ENCODE results near the gene TNFRSF8. TPM values are rescaled to one million over a fixed set of nuclear protein-coding genes. Genes with fewer than 3 reads are reported as not detected.
"Not testable (repeated sequence)": the region's sequence is repeated elsewhere in the genome, so short reads cannot be mapped to it uniquely, and the experiment has no call there.

Gene TNFRSF8
- total and polyA plus RNA-seq, 10 donors = 1.3 to 7.6 (median 2.0) TPM

GRCh38 chr1:12038356-12039163, 24.5 kb upstream of the TNFRSF8 start:
- no peaks in the 10 kb centered on the region for H3K36me3 ChIP-seq
- H3K9me3 ChIP-seq = no peaks in the 10 kb centered on the region
- TF ChIP-seq POLR2AphosphoS5 (IDR thresholded peaks at IDR 0.05) (no peak), POLR2A (IDR thresholded peaks at IDR 0.05) (no peak), CTCF (IDR thresholded peaks at IDR 0.05 in 8 of 11, conservative IDR thresholded peaks at IDR 0.05 in 3 of 11) (no peak)
- 74 to 81% (median 79%) methylated on average over 16 to 17 of the region's 17 CpGs for WGBS, 5 donors
- no peaks in the 10 kb centered on the region for H3K27me3 ChIP-seq (replicated peaks in 1 of 7)
- H3K4me3 ChIP-seq = no peak overlapping the region
- DNase-seq = no peak
- H3K4me1 ChIP-seq = peaks cover 0 to 52% (median 10%) of the 10 kb centered on the region in 6 donors
- H3K27ac ChIP-seq = peak overlapping the region in 3 of 8 donors; percentile 5 to 77 (median 77)
- intact Hi-C loops (cut with DNase I; ENCODE audit: low total_unique reads) = no loop called here

- H3K36me3 ChIP-seq = no peaks in the 10 kb centered on the region
- H3K27me3 ChIP-seq (replicated peaks in 1 of 7) = no peaks in the 10 kb centered on the region
- WGBS, 5 donors = 46 to 69% (median 49%) methylated on average over 2 of the region's 2 CpGs
- TF ChIP-seq CTCF (IDR thresholded peaks at IDR 0.05 in 8 of 11, conservative IDR thresholded peaks at IDR 0.05 in 3 of 11) = no peak
- no peak for TF ChIP-seq POLR2AphosphoS5 (IDR thresholded peaks at IDR 0.05)
- TF ChIP-seq POLR2A (IDR thresholded peaks at IDR 0.05) = no peak
- intact Hi-C loops (cut with DNase I; ENCODE audit: low total_unique reads) = no loop called here
- peaks cover 0 to 46% (median 10%) of the 10 kb centered on the region in 6 donors for H3K4me1 ChIP-seq
- H3K9me3 ChIP-seq = no peaks in the 10 kb centered on the region
- DNase-seq = no peak
- no peak overlapping the region for H3K4me3 ChIP-seq
- peak overlapping the region in 6 of 8 donors; percentile 5 to 78 (median 67) for H3K27ac ChIP-seq
Measured at GRCh38 chr1:12039164-12039525, 24.0 kb upstream of the TNFRSF8 start.

- Histone ChIP-seq H3K27ac (peak overlapping the region in 7 of 8 donors; percentile 52 to 78 (median 67)), H3K4me1 (peaks cover 0 to 38% (median 10%) of the 10 kb centered on the region in 6 donors), H3K4me3 (peak overlapping the region in 1 of 8 donors; percentile 13)
- intact Hi-C loops (cut with DNase I; ENCODE audit: low total_unique reads); H3K27me3 ChIP-seq (replicated peaks in 1 of 7); H3K36me3 ChIP-seq; H3K9me3 ChIP-seq; DNase-seq: not testable (repeated sequence)
- WGBS, 5 donors = 57 to 84% (median 76%) methylated on average over 13 of the region's 13 CpGs
- TF ChIP-seq POLR2AphosphoS5 (IDR thresholded peaks at IDR 0.05) = peak in 1 of 3 donors; percentile 26
Measured at GRCh38 chr1:12039824-12040456, 23.2 kb upstream of the TNFRSF8 start.

- 48 to 79% (median 64%) methylated on average over 6 of the region's 6 CpGs for WGBS, 5 donors
- Histone ChIP-seq H3K9me3 (no peaks in the 10 kb centered on the region), H3K27ac (peak overlapping the region in 7 of 8 donors; percentile 52 to 78 (median 67)), H3K4me1 (peaks cover 0 to 34% (median 12%) of the 10 kb centered on the region in 6 donors), H3K36me3 (no peaks in the 10 kb centered on the region), H3K4me3 (peak overlapping the region in 1 of 8 donors; percentile 13), H3K27me3 (replicated peaks in 1 of 7) (no peaks in the 10 kb centered on the region)
- intact Hi-C loops (cut with DNase I; ENCODE audit: low total_unique reads) = no loop called here
- peak in 2 of 3 donors; percentile 43 to 51 for TF ChIP-seq POLR2AphosphoS5 (IDR thresholded peaks at IDR 0.05)
- no peak for TF ChIP-seq POLR2A (IDR thresholded peaks at IDR 0.05)
- no peak for DNase-seq
Measured at GRCh38 chr1:12040457-12041051, 22.5 kb upstream of the TNFRSF8 start.

GRCh38 chr1:12044187-12044877, 18.8 kb upstream of the TNFRSF8 start:
- H3K9me3 ChIP-seq; H3K36me3 ChIP-seq; intact Hi-C loops (cut with DNase I; ENCODE audit: low total_unique reads); H3K4me3 ChIP-seq; DNase-seq; H3K27ac ChIP-seq: not testable (repeated sequence)
- Histone ChIP-seq H3K27me3 (replicated peaks in 1 of 7) (peaks cover 0 to 11% (median 0%) of the 10 kb centered on the region in 7 donors), H3K4me1 (peaks cover 0 to 53% (median 26%) of the 10 kb centered on the region in 6 donors)
- WGBS, 5 donors = 64 to 73% (median 72%) methylated on average over 15 of the region's 15 CpGs

All from spleen (tissue), 11 donors.